Stimulated activated CD4-positive, alpha-beta T cell treated with anti-CD3 and anti-CD28 coated beads, TNF-alpha, amount 100 ng/mL, for 48 hours (primary cell): ENCODE data around the gene CDH4.

Experiments used
- DNase-seq, 3 donors: peaks; one replicate each; pipeline ENCODE4 v3.0.0-alpha.2; 2020; ENCODE audit warnings: low read depth in 3 of 3

The CDH4 gene

GRCh38 chr20:61929561-61929960, 677.5 kb downstream of the CDH4 start:
- no peak for DNase-seq

DNA sequence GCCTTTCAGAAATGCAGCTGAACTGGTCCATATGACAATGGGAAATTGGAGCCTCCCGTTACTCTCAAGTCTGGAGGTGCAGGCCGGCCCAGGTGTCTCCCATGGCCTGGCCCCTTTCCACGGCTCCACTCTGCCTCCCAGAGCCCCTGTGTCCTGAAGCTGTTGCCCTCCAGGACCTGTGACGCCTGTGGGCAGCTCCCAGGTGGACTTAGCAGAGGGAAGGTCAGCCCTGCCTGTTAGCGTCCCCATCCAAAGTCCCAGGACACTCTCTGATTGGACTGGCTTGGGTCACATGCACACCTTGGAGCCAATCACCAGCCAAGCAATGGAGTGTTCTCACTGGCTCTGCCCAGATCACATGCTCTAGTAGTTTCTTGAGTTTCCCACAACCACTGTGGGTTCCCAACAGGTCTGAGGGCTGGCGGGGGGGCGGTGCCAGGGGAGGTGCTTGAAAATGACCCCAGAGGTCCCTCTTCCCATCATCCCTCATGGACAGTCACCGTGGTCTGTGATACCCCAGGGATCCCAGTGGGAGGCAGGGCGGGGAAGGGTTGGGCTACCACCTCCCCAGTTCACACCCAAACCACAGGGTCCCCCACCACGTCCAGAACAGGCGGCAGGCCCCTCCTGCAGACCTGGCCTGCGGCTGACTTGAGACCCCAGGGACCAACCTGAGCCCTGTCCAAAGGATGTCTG, 678.1 kb downstream of the CDH4 start:
- DNase-seq, result no peak

DNA sequence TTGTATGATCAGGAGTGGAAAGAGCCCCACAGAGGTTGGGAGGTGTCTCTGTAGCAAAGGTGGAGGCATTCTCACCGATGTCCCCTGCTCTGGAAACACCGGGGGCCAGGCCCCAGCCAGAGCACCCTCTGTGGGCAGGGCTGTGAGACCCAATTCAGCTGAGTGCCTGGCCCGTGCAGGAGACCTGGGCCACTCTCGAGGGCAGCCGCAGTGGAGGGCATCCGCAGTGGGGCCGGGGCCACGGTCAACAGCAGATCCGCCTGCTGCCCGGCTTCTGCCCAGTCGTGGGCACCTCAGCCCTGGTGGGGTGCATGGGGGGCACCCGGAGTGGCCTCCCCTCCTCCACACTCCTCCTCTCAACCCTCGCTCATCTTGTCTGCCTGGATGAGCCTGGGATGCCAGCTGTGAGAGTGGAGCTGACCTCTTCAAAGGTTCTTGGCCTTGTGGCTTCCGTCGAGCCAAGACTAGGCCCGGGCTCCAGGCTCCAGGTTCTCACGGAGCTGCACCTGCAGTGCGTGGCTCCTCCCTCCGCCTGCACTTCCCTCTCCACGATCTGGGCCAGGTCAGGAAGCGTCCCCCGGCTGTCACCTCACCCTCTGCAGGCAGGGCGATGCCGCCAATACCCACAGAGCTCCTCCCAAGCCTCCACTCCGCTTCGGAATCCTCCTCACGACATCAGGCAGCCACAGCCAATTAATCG, 678.9 kb downstream of the CDH4 start:
- no peak for DNase-seq

DNA sequence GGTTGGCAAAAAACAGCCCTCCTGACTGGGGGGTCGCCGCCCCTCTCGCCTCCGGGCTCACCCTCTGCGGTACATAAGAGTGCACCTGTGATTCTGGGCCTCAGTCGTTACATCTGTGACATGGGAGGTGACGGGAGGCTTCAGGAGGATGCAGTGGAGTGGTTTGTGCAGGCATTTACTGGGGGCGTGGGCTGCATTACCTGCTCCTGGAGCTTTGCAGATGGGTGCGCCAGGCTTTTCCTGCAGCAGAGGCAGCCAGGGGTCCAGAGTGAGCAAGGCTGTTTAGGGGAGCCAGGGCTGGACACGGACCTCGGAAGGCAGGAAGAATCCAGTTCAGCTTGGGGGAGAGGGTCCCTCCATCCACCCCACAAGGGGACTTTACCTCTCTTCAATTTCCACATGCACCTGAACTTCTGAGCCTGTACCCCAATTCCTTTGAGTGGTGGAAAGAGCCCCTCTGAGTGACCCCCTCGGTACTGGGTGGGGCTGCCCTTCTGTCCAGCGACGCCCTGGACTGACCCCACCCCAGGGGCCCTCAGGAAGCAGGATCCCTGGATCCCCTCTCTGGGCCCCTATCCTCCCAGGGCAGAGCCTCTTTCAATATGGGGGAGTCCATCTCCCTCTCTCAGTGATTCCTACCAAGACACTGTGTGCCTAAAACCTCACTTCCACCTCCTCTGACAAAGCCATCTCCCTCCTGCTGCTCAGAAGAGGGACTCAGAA, 679.6 kb downstream of the CDH4 start:
- no peak for DNase-seq

DNA sequence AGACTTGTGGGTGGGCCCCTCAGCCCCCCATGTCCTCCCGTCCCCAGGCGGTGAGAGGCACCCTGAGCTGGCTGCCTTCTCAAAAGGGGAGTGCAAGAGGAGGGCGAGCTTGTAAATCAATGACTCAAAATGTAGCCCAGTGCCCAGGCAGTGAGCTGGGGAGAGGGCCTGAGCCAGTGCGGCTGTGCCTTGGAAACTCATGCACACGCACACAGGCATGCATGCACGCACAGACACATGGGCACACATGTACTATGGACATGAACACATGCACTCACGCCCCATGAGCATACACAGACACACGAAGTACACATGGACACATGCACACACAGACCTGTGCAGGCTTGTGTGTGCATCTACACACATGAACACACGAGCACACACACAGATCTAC, 680.1 kb downstream of the CDH4 start:
- no peak for DNase-seq

- no peak for DNase-seq
These were observed 680.8 kb downstream of the CDH4 start for GRCh38 chr20:61932711-61933480.

DNA sequence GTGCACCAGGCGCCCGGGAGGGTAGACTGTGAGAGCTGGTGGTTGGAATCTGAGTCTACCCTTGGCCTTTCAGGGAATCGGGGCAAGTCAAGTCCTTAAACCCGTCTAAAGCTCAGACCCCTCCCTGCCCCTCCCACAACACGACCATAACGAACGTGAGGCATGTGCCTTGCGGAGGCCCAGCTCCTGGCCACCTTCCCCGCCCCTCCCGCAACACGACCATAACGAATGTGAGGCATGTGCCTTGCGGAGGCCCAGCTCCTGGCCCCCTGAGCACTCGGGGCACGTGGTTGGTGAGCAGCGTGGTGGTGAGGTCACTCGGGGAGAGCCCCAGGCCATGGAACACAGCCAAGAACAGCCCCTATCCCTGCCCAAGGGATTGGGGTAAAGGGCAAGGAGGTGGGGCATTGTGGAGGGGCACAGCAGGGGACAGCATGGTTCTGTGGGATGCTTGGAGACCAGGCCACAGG, 681.5 kb downstream of the CDH4 start:
- DNase-seq, result no peak

- DNase-seq, result no peak
These were observed 682.1 kb downstream of the CDH4 start for GRCh38 chr20:61933951-61934715.

GRCh38 chr20:61934716-61935530, 682.9 kb downstream of the CDH4 start:
- no peak for DNase-seq

DNA sequence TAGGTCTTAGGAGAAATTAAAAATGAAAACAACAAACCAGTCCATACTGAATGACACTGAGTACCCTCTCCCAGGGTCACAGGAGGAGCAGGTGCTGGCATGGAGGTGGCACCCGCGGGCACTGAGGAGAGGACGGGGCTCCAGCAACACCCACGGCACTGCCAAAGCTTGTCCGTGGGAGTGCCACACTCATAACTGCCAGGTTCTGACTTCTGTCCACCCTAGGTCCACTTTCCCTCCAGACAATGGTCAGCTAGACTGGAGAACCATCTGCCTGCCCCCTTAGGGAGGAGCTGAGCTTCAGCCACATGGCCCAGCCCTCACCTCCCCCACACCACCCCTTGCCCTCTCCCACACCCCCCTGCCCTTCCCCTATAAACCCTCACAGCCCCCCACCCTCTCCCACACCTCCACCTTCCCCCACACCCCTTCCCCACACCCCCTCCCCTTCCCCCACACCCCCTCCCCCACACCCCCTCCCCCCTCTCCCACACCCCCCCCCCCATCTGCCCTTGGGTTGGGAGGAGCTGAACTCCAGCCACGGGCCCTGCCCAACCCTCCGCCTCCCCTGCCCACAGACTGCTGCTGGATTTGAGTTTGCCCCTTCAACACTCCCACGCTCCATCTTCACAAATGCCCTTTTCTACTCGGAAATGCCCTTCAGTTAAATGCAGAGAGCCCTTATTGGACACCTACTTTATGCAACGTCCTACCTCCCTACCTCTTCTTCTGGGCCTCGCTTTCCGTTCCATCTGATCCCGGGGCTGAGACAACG, 684.1 kb downstream of the CDH4 start:
- no peak for DNase-seq

DNA sequence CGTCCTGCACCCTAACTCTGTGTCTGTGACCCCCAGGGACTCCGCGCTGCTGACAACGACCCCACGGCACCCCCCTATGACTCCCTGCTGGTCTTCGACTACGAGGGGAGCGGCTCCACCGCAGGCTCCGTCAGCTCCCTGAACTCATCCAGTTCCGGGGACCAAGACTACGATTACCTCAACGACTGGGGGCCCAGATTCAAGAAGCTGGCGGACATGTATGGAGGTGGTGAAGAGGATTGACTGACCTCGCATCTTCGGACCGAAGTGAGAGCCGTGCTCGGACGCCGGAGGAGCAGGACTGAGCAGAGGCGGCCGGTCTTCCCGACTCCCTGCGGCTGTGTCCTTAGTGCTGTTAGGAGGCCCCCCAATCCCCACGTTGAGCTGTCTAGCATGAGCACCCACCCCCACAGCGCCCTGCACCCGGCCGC, 684.7 kb downstream of the CDH4 start:
- no peak for DNase-seq

- DNase-seq, result no peak
These were observed 685.3 kb downstream of the CDH4 start for GRCh38 chr20:61937146-61937962.

DNA sequence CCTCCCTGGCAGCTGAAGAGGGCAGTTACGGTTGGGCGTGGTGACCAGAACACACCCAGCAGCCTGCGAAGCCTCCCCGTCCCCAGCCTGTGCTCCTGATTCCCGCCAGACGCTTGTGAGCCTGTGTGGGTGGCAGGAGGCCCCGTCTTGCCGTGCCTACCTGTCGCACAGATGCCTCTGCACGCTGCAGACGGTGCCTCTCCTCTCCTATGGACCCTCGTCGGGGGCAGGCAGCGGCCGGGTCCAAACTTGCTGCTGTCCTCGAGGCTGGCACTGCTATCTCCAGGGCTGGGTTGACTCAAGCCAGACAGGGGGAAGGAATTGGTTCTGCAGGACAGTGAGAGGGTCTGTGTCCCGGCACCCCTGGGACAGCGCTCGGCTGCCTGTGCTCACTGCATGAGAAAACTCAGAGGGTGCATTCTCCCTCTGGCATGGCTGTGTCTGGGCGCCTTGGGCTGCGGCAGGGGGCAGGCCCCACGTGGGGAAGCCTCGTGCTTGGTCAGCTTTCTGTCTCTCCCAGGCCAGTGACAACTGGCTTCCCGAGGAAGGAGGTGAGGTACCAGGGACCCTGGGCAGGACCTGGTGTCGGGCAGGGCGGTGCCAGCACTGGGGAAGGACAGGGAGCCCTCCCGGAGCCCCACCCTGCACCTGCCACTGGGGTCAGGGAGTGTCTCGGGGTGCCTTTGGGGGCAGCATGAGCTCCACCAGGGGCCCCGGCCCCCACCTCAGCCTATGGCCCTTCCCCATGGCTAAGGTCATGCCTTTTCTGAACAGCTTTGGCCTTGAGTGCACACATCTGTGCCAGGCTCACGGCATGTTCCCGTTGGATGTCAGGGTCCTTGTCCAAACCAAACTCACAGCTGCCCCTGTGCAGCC, 686.1 kb downstream of the CDH4 start:
- DNase-seq, result no peak

- DNase-seq, result no peak
These were observed 687.0 kb downstream of the CDH4 start for GRCh38 chr20:61938839-61939690.

DNA sequence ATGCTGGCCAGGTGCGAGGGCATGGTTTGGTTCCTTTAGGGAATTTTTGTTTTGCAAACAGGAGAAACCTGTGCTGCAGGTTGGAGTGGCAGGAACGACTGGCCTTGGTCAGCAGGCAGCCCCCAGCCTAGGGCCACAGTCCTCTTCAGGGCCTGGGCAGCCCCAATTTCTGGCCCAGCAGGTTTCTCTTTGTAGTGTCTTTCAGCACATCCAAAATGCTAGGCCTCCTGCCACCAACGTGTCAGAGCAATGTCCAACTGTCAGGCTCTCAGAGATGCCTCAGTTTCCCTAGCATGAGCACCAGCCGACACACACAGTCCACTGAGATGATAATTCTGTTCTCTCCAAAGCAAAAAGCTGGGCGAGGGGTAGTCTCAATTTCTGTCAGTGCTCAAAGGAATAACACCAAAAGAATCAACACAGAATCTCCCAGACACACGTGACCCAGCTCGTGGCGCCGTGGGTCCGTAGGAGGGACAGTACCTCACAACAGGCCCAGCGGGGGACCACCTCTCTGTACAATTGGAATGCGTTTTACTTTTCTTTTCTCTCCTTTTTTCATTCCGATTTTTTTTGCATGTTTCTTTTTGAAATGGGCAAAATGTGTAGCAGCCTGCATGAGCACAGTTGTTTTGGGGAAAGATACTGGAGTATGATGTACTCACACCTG, 687.8 kb downstream of the CDH4 start:
- no peak for DNase-seq

DNA sequence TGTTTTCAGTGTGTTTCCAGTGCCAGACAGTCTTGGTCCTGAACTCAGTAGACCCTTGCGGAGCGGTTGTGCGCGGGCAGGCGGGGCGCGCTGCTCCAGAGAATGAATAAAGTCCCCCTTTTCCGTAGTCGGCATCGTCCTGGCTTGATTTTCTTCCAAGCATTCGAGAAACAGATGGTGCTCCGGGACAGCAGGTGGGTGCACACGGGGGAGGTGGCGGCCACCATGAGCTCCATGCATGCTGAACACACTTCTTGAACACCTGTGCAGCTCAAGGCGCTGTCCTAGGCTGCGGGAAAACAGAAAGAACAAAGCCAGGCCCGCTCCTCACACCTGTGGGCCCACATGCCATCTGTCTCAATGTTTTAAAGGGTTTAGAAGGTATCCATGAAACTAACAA, 688.4 kb downstream of the CDH4 start:
- DNase-seq, result no peak
